ENCODE data around the gene UBQLN3. TPM values are rescaled to one million over a fixed set of nuclear protein-coding genes. Genes with fewer than 3 reads are reported as not detected.
A peak's percentile ranks its signal among the peaks of the same experiment; 100 is the strongest.

The UBQLN3 gene
- total RNA-seq, 1 experiment from 2014 or later, result not detected

DNA sequence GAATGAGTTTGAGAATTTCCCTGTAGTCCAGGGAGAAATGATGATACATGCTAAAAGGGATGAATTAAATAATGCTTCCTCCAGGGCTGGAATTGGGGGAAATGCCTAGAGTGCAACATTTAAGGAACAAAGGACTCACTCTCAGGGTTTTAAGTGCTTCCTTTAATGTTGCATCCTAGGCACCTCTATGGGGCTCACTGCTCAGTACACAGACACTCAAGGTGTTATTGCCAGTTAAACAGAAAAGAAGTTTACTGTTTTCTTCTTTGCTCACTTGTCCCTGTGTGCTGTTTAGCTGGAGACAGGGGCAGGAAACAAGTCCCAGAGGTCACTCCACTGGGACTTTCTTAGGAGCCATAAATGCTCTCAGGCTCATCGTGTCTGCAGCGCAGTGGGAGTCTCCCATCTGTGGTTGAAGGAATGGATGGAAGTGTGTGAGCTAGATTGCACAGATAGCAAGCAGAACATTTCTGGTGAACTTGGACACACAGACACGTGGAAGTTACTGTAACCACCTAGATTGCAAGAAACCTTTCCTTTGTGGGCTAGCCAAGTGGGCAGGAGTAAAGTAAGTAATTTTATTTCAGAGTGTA is 46.9 kb upstream of the UBQLN3 start:
- in situ Hi-C loops (cut with HindIII; ENCODE audit: low pct_unique_long_range_greater_than_20kb, low sequenced_read_pairs) (no loop called here), intact Hi-C loops (cut with micrococcal nuclease; ENCODE audit: unreplicated experiment) (no loop called here)
- no TSS peak for BruUV-seq (replicated peaks)
- H3K4me3 ChIP-seq (ENCODE audit: low read depth in 2 of 2, low read length in 2 of 2), result no peak overlapping the region
- no peaks in the 10 kb centered on the region for H3K27me3 ChIP-seq (ENCODE audit: control insufficient read depth, insufficient read depth, low read length)
- ATAC-seq (0 out of 2 replicates have a peak, but pooled peaks have one; percentile 57), DNase-seq (ENCODE audit: low read depth, low spot score) (no peak)
- no peaks in the 10 kb centered on the region for H3K4me1 ChIP-seq (ENCODE audit: control insufficient read depth, insufficient read depth, low read length)
- ChIA-PET CTCF (no interaction called here), POLR2A (no interaction called here)
- no peak overlapping the region for H3K27ac ChIP-seq (ENCODE audit: low read length)
- no peaks in the 10 kb centered on the region for H3K9me3 ChIP-seq (ENCODE audit: control insufficient read depth, insufficient read depth, low read depth, low read length)
- no peaks in the 10 kb centered on the region for H3K36me3 ChIP-seq (ENCODE audit: control insufficient read depth, insufficient read depth, low read length)
- TF ChIP-seq CTCF (IDR thresholded peaks at IDR 0.05) (no peak), TCF7L2 (IDR thresholded peaks at IDR 0.05; ENCODE audit: low read depth, low read length) (no peak), SIN3A (IDR thresholded peaks at IDR 0.05; ENCODE audit: borderline replicate concordance, insufficient read depth, low read depth, low read length) (no peak), POLR2AphosphoS5 (IDR thresholded peaks at IDR 0.05; ENCODE audit: low read depth, low read length) (no peak)
- TF ChIP-seq, protein P1, sequence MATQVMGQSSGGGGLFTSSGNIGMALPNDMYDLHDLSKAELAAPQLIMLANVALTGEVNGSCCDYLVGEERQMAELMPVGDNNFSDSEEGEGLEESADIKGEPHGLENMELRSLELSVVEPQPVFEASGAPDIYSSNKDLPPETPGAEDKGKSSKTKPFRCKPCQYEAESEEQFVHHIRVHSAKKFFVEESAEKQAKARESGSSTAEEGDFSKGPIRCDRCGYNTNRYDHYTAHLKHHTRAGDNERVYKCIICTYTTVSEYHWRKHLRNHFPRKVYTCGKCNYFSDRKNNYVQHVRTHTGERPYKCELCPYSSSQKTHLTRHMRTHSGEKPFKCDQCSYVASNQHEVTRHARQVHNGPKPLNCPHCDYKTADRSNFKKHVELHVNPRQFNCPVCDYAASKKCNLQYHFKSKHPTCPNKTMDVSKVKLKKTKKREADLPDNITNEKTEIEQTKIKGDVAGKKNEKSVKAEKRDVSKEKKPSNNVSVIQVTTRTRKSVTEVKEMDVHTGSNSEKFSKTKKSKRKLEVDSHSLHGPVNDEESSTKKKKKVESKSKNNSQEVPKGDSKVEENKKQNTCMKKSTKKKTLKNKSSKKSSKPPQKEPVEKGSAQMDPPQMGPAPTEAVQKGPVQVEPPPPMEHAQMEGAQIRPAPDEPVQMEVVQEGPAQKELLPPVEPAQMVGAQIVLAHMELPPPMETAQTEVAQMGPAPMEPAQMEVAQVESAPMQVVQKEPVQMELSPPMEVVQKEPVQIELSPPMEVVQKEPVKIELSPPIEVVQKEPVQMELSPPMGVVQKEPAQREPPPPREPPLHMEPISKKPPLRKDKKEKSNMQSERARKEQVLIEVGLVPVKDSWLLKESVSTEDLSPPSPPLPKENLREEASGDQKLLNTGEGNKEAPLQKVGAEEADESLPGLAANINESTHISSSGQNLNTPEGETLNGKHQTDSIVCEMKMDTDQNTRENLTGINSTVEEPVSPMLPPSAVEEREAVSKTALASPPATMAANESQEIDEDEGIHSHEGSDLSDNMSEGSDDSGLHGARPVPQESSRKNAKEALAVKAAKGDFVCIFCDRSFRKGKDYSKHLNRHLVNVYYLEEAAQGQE (IDR thresholded peaks at IDR 0.05; ENCODE audit: insufficient read depth in 1 of 2, low read depth in 2 of 2, low read length in 1 of 2), result no peak

GRCh38 chr11:5553343-5553742 is 43.6 kb upstream of the UBQLN3 start:
- CTCF ChIA-PET, result no interaction called here
- POLR2A ChIA-PET, result no interaction called here
- intact Hi-C loops (cut with micrococcal nuclease; ENCODE audit: unreplicated experiment) (loop anchor here (5.0 kb wide), 1 partner anchor 76 kb away; no protein-coding TSS in a partner anchor), in situ Hi-C loops (cut with HindIII; ENCODE audit: low pct_unique_long_range_greater_than_20kb, low sequenced_read_pairs) (no loop called here)
- H3K4me1 ChIP-seq (ENCODE audit: control insufficient read depth, insufficient read depth, low read length), result no peaks in the 10 kb centered on the region
- no peaks in the 10 kb centered on the region for H3K27me3 ChIP-seq (ENCODE audit: control insufficient read depth, insufficient read depth, low read length)
- H3K36me3 ChIP-seq (ENCODE audit: control insufficient read depth, insufficient read depth, low read length), result no peaks in the 10 kb centered on the region
- H3K9me3 ChIP-seq (ENCODE audit: control insufficient read depth, insufficient read depth, low read depth, low read length), result no peaks in the 10 kb centered on the region
- no TSS peak for BruUV-seq (replicated peaks)
- DNase-seq (ENCODE audit: low read depth, low spot score) (no peak), ATAC-seq (no peak)
- H3K27ac ChIP-seq (ENCODE audit: low read length), result no peak overlapping the region
- TF ChIP-seq TCF7L2 (IDR thresholded peaks at IDR 0.05; ENCODE audit: low read depth, low read length), result no peak
- TF ChIP-seq CTCF (IDR thresholded peaks at IDR 0.05), result peak; percentile 49; the same call in 1 of the 2 replicates
- H3K4me3 ChIP-seq (ENCODE audit: low read depth in 2 of 2, low read length in 2 of 2), result no peak overlapping the region

Measured in Panc1 (cell line).